ENCODE results near the gene RFPL2.
"Not testable (repeated sequence)": the region's sequence is repeated elsewhere in the genome, so short reads cannot be mapped to it uniquely, and the experiment has no call there.

Gene RFPL2

DNA sequence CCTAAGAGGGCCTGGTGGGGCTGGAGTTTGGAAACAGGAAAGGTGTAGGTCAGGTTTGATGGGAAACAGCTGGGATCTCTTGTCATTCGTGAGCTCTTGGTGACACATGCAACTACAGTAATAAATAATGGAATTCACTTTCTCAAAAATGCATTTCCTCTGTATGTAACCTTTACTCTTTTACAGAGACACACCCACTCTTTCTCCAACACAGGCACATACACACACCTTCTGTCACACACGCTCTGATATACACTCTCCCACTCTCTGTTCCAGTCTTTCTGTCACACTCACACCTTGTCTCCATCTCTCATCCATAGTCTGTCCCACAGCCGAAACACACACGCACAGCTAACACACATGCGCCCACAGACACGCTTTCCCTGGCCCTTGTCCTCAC is 39.2 kb downstream of the RFPL2 start:
- no peak overlapping the region for H3K4me3 ChIP-seq (replicated peaks; ENCODE audit: low read depth, low read length)
- no peak for DNase-seq (ENCODE audit: extremely low read depth, low read depth)
- TF ChIP-seq, protein P1, sequence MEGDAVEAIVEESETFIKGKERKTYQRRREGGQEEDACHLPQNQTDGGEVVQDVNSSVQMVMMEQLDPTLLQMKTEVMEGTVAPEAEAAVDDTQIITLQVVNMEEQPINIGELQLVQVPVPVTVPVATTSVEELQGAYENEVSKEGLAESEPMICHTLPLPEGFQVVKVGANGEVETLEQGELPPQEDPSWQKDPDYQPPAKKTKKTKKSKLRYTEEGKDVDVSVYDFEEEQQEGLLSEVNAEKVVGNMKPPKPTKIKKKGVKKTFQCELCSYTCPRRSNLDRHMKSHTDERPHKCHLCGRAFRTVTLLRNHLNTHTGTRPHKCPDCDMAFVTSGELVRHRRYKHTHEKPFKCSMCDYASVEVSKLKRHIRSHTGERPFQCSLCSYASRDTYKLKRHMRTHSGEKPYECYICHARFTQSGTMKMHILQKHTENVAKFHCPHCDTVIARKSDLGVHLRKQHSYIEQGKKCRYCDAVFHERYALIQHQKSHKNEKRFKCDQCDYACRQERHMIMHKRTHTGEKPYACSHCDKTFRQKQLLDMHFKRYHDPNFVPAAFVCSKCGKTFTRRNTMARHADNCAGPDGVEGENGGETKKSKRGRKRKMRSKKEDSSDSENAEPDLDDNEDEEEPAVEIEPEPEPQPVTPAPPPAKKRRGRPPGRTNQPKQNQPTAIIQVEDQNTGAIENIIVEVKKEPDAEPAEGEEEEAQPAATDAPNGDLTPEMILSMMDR (IDR thresholded peaks at IDR 0.05; ENCODE audit: low read depth, low read length, missing control alignments) = no peak

DNA sequence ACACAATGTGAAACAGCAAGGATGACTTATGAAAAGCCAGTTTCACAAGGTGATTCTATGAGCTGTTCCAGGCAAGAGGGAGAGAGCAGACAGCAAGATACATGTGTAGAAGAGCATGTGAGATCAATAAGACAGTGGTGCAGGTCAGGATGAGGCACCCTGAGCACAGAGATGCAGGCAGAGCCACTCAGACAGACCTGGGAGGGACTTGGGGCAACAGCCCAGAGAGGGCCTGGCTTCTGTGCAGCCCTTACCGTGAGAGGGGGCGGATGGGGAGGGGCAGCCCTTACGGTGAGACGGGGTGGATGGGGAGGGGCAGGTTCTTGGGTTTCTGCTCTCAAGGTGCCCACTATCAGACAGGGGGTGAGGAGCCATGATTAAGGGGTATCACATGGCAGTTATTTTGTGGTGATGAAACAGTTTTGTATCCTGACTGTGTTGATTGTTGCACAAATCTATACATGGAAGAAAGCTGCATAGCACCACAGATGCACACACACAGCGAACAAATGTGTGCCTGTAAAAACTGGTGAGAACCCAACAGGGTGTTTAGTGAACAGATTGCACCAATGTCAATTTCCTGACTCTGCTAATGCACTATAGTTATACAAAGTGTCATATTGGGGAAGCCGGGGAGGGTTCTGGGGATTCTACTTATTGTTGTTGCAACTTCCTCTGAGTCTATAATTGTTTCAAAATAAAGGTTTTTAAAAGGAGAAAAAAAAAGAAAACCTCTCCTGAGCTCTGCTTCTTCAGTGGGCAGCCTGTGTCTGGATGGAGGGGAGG is 40.6 kb downstream of the RFPL2 start:
- no peak for DNase-seq (ENCODE audit: extremely low read depth, low read depth)

DNA sequence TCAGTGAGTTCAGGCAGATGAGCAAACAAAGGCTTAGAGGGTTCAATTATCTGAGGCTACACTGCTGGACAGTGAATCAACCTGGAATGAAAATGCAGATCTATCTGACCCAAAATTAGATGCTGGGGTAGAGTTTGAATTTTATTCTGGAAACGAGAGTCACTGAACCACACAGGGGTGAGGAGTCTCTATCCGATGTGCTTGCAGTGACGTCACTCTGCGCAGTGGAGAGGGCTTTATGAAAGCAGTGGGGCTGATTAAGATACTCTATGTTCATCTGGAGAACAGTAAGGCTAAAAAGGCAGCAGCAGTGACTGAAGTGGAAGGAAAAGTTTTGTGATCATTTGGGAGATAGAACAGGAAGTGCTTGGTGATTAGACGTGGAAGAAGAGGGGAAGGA is 44.5 kb downstream of the RFPL2 start:
- not testable (repeated sequence) for DNase-seq (ENCODE audit: extremely low read depth, low read depth); H3K4me3 ChIP-seq (replicated peaks; ENCODE audit: low read depth, low read length)

More for the DNA sequence above, 40.6 kb downstream of the RFPL2 start:
- TF ChIP-seq, protein P1 (IDR thresholded peaks at IDR 0.05; ENCODE audit: low read depth, low read length, missing control alignments) = no peak
- H3K4me3 ChIP-seq (replicated peaks; ENCODE audit: low read depth, low read length) = no peak overlapping the region

DNA sequence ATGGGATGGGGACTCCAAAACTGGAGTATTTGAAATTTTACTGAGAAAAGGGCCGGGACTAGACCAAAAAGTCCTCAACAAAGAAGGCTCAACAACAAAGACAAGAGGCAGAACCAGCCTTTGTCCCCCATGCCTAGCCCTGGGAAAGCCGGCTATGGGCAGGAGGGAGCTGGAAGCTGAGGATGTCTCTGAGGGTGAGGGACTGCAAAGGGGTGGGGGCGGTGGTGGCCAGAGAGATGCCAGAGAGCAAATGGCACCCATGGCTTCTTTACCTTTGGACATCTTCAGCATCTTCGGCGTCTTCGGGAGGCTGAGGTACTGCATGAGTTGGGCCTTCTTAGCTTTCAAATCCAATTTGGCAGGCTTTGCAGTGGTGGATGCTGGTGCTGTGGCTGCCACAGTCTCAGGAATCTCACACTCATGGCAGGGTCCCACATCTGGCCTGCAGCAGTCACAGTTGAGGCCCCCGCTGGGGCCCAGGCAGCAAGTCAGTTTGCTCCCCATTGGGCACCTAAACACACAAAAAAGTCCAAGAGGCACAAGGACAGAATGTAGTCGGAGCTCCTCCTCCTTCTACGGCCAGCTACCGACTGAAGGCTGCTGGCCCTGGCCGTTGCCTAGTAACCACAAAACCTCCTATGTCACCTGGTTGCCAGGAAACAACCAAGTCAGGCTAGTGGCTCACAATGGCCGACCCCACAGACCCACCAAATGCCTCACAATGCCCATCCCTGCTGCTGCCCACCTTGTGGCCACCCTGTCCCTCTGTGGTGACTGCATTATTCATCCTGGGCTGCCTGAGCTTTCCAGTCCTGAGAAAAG is 46.0 kb downstream of the RFPL2 start, which contains the start of gene C22orf42:
Gene C22orf42, minus strand, starts transcription at position 592 of the 822 bp plus-strand sequence. Its CDS starts 88 bp downstream, at position 504.
- DNase-seq (ENCODE audit: extremely low read depth, low read depth) = no peak
- H3K4me3 ChIP-seq (replicated peaks; ENCODE audit: low read depth, low read length) = no peak within 1 kb of the TSS
- TF ChIP-seq, protein P1 (IDR thresholded peaks at IDR 0.05; ENCODE audit: low read depth, low read length, missing control alignments) = no peak

DNA sequence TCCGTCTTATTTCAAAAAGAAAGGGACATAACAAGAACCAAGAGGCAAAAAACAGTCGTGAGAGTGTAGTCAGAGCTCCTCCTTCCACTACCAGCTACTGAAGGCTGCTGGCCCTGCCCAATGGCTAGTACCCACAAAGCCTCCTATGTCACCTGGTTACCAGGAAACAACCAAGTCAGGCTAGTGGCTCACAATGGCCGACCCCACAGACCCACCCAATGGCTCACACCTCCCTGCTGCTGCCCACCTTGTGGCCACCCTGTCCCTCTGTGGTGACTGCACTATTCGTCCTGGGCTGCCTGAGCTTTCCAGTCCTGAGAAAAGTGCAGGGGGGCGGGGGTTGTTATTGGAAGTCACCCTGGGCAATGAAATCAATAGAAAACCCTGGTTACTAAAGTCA is 47.2 kb downstream of the RFPL2 start:
- H3K4me3 ChIP-seq (replicated peaks; ENCODE audit: low read depth, low read length); DNase-seq (ENCODE audit: extremely low read depth, low read depth): not testable (repeated sequence)

DNA sequence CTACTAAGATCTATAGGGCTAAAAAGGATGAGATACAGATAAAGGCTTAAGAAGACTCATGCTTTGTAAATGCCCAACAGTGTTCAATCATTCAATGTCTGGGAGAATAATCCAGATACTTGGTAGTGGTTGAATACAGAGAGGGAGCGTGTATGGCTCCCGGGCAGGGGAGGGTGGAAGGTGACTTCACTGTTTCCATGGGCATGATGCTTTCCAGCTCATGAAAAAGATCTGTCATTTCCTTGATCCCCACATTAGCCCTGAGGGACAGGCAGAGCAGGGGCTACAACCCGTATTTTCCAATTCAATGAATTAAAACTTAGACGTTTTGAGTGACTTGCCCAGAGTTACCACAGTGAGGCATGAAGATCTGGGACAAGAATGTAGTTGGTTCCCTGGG is 50.1 kb downstream of the RFPL2 start:
- not testable (repeated sequence) for DNase-seq (ENCODE audit: extremely low read depth, low read depth); H3K4me3 ChIP-seq (replicated peaks; ENCODE audit: low read depth, low read length)

DNA sequence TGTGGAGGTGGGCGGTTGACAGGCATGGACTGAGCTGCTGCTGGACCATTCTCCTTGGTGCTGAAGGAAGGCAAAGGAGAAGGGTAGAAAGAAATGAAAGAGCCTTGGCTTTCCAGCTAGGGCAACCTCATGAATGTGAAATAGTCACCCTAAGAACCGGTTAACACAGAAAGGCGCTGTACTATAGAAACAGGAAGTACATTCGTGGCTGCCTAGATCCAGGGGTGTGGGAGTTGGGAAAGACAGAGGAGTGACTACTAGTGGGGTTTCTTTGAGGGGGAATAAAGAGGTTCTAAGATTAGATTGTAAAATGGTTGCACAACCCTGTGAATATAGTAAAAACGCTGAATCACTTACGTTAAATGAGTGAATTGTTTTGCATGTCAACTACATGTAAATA is 53.2 kb downstream of the RFPL2 start:
- H3K4me3 ChIP-seq (replicated peaks; ENCODE audit: low read depth, low read length); DNase-seq (ENCODE audit: extremely low read depth, low read depth): not testable (repeated sequence)

DNA sequence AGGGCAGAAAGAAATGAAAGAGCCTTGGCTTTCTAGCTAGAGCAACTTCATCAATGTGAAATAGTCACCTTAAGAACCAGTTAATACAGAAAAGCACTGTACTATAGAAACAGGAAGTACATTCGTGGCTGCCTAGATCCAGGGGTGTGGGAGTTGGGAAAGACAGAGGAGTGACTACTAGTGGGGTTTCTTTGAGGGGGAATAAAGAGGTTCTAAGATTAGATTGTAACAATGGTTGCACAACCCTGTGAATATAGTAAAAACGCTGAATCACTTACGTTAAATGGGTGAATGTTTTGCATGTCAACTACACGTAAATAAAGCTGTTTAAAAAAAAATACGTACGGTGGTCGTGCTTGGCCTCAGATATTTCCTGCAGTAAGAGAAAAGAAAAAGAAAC is 54.2 kb downstream of the RFPL2 start:
- not testable (repeated sequence) for H3K4me3 ChIP-seq (replicated peaks; ENCODE audit: low read depth, low read length); DNase-seq (ENCODE audit: extremely low read depth, low read depth)

DNA sequence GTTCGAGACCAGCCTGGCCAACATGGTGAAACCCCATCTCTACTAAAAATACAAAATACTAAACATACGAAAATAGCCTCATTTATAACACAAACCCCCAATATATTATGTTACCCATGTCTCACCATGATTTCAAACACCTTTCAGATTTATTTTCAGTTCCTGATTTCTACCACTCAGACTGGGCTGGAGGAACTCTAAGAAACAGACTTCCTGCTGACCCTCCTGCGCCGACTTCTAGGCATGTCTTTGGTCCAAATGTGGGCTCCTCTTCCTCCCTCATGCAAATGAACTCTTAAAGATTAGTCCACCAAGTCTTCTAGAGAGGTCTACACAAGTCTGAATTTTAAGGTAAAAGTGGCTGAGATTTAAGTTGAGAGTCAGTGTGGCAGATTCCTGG is 56.5 kb downstream of the RFPL2 start:
- H3K4me3 ChIP-seq (replicated peaks; ENCODE audit: low read depth, low read length); DNase-seq (ENCODE audit: extremely low read depth, low read depth): not testable (repeated sequence)

DNA sequence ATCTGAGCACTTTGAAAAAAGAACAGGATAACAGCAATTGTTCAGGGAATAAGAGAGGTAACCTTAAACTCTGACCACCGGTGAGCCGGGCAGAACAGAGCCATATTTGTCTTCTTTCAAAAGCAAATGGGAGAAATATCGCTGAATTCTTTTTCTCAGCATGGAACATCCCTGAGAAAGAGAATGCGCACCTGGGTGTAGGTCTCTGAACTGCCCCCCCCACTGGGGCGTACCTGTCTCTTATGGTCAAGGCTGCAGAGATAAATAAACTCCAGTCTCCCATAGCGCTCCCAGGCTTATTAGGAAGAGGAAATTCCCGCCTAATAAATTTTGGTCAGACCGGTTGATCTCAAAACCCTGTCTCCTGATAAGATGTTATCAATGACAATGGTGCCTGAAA is 57.7 kb downstream of the RFPL2 start:
- DNase-seq (ENCODE audit: extremely low read depth, low read depth); H3K4me3 ChIP-seq (replicated peaks; ENCODE audit: low read depth, low read length): not testable (repeated sequence)
